ENCODE results near the gene SRGAP3.

Gene SRGAP3

DNA sequence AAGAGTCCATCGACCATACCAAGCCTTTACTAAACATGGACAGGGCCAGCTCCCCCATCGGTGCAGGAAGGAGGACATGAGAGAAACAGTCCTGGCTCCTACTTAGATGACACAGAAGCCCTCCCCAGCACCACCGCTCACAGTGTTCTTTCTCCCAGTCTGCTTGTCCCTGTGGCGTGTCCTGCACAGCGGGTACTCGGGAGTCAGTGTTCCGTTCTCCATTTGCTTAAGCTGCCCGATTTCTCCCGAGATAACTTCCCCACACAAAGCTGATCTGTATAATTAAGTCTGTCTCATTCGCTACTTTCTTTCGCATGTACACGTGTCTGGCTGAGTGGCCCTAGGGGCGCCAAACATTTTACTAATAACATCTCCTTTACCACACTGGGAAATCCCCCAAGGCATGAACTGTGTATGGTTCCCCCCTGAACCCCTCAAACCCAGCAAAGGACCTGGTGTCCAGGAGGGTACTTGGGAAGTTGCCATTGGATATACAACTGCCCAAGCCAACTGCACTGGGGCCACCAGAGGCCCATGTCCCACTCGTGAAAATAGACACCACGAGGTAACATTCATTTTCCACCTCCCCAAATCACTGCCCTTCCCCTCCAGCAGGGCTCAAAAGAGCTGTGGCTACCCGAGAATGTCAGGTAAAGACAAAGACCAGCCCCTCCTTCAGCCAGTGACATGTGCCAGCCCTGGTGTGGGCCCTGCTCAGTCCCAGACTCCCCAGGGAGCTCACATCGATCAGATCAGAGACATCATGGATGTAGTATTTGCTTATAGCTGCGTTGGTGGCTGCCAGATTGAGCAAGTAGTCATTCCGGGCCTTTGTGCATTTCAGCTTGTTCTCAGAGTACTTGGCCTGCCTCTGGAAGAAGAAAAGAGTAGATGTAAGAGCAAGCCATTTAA is 189.7 kb downstream of the SRGAP3 start:
- DNase-seq (ENCODE audit: low read depth in 3 of 3), result no peak

DNA sequence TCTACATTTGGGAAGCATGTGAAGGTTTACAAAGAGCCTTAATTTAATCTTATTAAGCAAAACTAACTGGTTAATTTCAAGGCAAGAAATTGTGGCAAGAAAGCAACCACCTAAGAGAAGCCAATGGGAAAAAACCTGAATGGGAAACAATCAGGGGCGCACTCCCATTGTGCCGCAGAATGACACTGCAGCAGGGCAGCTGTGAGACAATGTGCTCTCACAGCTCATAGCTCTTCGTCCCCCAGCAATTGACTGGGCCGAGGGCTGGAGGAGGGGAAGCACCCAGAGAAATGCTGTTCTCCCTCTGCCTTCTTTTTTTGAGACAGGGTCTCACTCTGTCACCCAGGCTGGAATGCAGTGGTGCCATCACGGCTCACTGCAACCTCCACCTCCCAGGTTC is 192.9 kb downstream of the SRGAP3 start:
- DNase-seq (ENCODE audit: low read depth in 3 of 3), result no peak

DNA sequence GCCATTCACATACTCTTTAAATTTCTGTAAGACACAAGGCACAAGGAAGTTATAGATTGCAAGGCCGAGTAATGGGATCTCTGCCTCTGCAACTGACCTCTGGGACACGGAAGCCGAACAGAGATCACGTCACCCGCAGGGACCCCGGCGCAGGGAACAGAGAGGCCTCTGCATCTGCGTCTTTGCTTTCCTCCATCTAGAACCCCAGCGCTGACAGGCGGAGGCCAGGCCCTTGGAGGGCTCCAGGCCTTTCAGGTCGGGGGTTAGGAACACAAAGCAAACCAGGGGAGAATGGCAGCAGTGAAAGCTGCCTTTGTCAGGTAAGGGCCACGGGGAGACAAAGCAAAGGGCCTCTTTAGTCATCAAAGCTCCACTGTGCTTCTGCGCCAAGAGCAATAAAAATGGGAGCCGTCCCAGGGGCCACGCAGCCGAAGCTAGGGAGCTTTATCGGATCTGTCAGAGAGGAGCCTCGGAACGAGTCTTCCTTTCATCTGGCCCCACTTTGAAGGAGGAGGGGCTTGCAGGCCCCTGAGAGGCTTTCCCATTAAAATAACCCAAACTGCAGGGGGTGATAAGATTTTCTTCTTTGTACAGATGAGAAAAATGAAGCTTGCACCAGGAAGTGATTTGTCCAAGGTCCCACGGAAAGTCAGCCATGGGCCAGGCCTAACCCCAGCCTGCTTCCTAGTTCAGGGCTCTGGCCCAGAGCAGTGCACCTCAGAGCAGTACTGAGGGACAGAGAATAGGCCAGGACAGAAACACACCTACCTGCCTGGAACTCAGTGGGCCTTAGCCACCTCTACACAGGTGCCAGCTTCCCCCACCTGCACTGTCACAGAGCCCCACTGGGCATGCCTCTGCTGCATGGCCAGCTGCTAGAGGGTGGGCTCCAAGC is 201.7 kb downstream of the SRGAP3 start:
- no peak for DNase-seq (ENCODE audit: low read depth in 3 of 3)

DNA sequence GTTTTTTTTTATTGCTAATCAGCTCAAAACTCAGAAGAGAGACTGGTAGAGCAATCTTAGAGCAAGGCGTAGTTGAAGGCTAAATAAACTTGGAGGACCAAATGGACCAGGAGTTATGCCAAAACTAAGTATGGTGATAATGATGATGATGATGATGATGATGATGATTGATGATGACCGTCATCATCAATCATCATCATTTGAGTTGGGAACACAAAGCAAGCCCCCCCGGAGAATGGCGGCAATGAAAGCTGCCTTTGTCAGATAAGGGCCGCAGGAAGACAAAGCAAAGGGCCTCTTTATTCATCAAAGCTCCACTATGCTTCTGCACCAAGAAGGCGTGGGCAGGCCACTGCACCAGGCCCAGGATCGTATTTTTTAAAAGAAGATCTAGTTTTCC is 204.1 kb downstream of the SRGAP3 start:
- no peak for DNase-seq (ENCODE audit: low read depth in 3 of 3)

DNA sequence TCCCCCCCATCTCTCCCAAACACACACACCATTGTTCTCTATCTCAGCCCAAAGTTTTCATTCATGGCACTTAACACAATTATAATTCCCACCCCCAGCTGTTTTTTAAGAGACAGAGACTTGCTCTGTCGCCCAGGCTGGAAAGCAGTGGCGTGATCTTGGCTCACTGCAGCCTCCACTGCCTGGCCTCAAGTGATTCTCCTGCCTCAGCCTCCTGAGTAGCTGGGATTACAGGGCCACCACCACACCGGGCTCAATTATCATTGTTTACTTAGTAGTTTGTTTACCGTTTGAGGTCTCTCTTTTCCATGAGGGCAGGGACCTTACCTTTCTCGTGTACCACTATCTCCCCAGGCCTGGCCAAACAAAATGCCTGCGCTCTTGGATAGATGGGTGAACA is 206.4 kb downstream of the SRGAP3 start:
- no peak for DNase-seq (ENCODE audit: low read depth in 3 of 3)

DNA sequence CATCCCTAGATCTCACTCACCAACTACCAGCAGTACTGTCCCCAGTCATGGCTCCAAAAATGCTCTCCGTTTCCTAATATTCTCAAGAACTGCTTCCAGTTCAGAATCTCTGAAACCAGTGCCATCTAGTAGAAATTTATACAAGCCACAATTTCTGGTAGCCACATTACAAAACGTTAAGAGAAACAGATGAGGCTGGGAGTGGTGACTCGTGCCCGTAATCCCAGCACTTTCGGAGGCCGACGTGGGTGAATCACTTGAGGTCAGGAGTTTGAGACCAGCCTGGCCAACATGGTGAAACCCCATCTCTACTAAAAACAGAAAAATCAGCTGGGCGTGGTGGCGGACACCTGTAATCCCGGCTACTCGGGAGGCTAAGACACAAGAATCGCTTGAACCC is 207.8 kb downstream of the SRGAP3 start:
- DNase-seq (ENCODE audit: low read depth in 3 of 3), result no peak

DNA sequence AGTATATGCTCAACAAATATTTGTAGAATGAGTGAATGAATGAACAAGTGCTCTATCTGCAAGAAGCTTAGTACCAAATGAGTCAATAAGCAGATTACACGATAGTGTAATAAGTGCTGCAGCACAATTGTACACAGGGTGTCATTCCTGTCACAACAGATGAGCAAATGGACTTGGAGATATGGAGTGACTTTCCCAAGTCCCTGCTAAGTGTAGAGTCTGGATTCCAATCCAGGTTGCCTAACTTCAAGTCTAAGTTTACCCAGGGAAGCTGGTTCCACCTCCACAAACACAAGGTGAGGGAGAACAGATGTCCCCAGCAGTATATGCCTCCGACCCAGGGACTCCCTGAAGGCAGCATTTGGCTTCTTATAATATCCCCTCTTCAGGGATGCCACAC is 208.4 kb downstream of the SRGAP3 start:
- no peak for DNase-seq (ENCODE audit: low read depth in 3 of 3)

DNA sequence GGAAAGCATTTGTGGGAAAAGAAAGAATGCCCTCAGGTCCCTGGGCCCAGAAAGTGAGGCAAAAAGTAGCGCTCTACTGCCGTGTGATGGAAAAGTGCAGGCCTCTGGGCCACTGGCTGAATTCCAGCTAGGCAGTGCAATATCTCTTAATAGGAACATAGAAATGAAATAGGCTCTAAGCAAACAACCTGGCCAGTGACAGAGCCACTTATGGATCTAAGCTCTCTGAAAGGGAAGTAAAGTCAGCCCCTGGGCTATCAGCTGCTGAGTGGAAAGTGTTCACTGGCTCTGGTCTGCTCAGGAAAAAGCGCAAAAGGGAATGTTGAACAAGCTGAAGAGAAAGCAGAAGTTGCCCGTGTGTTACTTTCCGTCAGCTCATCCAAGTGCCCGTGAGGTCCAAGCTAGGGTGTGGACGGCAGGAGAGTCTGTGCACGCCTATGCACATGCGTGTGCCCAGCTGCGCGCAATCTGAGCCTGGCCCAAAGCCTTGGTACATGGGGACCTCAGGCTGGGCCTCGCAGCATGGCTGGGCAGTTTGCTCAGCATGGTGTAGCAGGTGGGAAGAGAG is 212.2 kb downstream of the SRGAP3 start:
- no peak for DNase-seq (ENCODE audit: low read depth in 3 of 3)

DNA sequence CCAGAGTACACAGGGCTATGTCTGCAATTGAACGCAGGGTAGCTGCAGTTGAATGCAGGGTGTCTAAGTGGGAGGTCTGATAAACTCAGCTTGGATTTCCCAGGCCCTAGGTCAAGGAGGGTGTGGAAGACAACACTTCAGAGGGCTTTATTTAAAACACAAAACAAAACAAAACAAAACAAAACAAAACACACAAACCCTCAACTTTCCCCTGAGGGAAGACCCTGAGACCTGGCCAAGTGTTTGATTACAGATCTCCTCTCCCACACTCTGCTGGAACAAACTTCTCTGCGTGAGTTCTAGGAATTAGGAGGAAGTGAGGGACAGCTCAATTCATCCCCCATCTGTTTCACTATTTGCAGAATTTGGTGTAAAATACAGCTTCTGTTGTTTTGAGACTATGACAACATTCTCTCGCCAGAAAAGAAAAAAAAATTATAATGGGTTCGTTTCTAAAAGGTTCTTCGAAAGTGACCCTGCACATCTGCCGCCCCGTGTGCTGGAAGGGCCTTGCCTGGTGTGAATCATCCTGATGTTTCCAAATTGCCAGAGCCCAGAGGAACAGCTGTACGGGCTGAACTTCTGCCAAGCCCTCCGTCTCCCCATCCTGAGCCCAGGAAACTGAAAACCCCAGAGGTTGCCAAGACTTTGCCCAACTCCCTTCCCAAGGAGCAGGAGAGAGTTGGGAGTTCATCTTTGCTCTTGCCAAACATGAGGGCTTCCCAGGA is 212.9 kb downstream of the SRGAP3 start:
- DNase-seq (ENCODE audit: low read depth in 3 of 3), result no peak

DNA sequence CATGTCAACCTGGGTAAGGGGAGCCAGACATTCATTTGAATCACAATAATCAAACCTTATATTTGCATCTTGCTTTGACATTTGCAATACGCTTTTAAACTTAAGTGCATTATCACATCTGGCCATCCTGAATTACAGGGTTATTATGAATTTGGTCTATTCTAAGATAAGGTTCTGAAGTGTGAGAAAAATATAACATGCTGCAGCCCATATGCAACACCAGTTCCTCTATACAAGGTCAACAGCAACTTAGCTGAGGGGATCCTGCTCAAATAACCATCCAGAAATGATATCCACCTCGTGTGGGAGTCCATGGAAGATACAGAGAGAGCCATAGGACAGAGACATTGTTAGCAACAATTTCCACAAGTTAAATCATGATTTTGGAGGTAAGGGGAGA is 213.5 kb downstream of the SRGAP3 start:
- DNase-seq (ENCODE audit: low read depth in 3 of 3), result no peak

DNA sequence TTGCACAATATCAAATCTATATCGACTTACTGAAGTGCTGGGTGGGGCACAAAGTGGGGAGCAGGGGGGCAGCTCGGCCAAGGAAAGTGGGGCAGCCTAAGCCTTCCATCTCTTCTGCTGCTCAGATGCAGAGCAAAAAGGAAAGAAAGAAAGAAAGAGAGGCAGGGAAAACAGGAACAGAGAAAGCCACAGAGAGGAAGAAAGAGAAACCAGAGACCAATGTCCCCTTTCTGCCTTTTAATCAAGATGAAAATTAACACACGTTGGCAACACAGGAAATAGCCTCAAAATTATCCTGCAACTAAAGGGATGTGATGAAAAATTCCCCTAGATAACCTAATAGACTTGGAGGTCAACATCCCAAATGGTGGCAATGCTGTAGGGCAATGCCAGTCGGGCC is 214.0 kb downstream of the SRGAP3 start:
- DNase-seq (ENCODE audit: low read depth in 3 of 3), result no peak

DNA sequence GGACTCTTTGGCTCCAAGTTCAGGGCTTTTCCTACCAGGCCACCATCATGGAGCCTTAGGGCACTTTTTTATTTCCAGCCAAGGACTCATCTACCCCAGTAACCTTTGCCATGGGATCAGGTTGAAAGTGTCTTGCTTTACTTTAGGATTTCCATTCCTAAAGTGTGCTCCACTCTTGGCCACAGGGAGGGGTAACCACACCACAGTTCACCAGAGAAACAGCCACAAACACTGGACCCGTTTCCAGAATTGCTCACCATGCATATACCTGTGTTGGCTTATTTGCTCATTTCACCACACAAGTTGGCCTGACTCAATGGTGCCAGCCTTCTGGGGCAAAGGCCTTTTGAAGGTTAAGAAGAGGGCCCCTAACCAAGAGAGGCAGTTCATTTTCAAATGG is 215.6 kb downstream of the SRGAP3 start:
- no peak for DNase-seq (ENCODE audit: low read depth in 3 of 3)

DNA sequence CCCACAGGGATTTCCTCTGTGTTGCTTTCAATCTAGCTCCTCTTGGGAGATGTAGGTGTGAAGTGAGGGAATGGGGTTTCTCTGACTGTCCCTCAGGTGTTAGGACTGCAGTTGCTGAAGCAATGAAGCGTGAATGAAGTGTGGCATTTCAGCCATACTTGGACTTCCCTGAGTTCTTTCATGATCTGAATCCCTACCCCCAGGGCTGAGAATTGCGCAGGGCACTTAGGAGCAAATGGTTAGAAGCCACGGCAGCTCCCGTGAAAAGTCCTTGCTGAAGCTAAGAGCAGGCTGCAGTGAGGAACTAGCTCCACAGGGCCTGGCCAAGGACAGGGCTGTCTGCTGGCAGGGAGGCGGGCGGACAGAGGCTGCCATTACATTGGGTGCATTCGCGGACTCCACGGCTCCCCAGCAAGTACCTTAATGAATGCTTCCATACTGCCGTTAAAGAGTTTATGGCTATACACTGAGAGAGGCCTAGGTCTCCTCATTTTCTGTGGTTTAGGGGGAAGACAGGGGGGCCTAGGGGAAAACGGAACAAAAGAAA is 217.1 kb downstream of the SRGAP3 start:
- no peak for DNase-seq (ENCODE audit: low read depth in 3 of 3)

DNA sequence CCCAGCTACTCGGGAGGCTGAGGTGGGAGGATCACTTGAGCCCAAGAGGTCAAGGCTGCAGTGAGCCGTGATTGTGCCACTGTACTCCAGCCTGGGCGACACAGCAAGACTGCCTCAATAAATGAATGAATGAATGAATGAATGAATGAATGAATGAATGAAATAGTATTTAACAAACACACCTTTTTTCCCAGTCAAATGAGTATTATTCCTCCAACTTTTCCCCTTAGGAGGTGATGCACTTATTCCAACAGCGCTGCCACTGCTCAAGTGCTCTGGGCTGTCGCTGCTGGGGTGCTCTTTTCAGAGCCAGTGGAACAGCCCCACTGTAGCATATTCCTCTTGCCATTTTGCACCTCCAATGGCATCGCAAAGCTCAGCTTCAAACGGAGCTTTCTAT is 219.4 kb downstream of the SRGAP3 start:
- DNase-seq (ENCODE audit: low read depth in 3 of 3), result no peak

DNA sequence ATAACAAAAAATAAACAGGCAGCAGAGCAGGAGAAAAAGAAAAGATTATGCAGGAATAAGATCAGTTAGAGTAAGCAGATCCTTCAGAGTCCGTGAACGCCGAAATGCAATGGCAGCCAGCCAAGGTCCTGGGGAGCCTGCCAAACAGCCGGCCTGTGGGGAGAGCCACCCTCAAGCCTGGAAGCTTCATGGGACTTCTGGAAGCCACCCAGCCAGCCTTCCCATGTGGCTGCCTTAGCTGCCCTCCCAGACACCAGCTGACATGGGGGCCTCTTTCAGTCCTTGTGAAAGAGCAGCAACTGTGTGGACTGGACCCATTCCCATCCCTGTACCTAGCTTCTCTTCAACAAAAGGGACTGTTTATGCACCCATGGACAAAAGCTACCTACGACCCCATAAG is 221.3 kb downstream of the SRGAP3 start:
- no peak for DNase-seq (ENCODE audit: low read depth in 3 of 3)

DNA sequence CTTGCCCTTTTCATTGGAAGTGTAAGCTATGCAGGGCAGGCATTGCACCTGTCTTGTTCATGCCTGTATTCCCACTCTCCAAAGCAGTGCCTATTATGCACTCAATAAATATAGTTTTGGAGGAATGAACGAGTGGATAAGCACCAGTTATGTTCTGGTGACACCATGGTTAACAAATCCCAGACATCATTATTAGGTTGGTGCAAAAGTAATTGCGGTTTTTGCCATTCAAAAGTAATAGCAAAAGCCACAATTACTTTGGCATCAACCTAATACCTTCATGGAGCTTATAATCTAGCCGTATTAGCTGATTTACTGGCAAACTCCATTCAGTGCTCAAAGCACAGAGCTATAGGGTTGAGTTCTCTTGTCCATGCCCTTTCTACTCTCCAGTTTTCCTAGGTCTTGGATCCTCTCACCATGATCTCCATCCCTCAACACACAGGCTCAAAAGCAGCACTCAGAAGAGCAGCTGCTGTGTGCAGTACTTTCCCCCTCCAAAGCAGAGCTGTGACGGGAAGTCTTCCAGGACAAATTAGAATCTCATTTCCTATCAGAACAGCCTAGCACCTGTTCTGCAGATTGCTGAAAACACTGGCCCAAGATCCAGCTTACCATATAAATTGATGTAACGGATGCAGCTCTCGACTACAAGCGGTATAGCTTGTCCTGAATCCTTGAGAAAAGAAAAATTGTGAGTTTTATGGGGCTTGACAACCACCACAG is 223.0 kb downstream of the SRGAP3 start:
- no peak for DNase-seq (ENCODE audit: low read depth in 3 of 3)

DNA sequence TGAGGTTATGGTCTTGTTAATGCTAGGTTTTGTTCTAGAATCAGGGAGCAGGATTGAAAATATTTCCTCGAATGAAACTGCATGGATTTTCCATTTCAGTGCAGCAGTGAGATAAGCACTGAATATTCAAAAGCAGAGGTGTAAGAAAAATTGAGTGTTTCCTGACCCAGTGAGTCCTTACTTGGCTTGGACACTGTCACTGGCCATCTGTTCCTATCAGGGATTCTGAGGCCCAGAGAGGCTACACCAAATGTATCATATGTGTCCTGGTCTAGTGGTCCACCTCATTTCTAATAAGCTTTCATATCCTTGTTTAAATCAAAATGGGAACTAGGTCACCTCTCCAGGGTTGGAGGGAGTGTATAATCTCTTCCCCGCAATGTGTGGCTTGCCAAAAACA is 225.1 kb downstream of the SRGAP3 start:
- no peak for DNase-seq (ENCODE audit: low read depth in 3 of 3)

DNA sequence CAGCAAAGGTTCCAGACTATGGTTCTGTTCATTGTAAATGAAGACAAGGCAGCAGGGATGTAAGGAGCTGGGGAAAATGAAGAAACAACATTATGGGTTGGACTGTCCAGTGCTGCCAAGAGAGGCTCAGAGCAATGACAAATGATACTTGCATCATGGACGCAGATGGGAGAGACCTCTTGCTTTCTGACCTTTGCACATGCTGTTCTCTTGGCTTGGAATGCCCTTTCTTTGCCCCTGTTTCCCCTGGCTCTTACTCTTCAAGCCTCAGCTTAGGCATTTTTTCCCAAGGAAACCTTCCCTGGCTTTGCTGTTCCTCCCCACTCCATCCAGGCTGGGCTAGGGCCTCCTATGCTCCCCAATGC is 226.2 kb downstream of the SRGAP3 start:
- DNase-seq (ENCODE audit: low read depth in 3 of 3), result no peak

DNA sequence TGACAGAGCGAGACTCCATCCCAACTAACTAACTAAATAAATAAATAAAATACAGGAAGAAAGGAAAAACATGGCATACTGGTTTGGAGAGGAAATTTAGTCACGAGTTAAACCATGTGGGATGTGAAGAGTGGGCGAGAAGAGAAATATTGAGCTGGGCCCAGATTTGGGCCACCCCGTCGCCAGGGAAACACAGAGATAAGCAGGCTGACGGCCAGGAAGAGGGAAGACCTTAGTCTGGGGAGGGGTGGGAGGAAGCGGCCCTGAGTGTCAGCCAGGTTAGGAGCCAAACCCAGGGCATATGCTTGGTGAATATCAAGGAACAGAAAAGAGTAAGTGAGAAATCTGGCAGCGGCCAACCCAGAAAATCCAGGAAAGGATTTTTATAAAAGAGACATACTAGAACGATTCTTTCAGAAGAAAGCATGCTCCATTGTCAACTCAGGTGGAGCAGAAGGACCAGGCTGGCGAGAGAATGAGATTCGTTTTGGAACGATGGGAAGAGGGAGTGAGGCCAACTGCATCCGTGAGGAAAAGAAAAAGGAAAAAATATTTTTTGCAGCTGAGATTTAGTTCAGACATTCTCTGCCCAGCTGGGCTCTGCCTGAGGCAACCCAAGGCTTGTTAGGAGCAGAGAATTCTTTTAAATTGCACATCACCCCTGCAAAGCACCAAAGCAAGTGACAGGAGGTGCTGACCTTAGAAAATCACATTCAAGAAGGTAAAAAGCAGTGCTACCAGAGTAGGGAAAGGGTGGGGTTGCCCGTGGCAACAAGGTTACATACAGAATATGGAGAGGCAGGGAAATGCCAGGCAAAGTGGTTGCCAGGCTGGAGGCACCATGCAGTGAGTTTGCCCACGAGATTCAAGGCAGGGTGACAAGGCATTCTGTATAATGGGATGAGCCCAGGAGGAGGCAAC is 226.9 kb downstream of the SRGAP3 start:
- DNase-seq (ENCODE audit: low read depth in 3 of 3), result no peak

Measured in stimulated activated CD4-positive, alpha-beta T cell treated with anti-CD3 and anti-CD28 coated beads, TNF-alpha, amount 100 ng/mL, for 48 hours (primary cell).